Spleen (tissue), 7 donors: ENCODE results near the gene MAGOHB.
"Not testable (repeated sequence)": the region's sequence is repeated elsewhere in the genome, so short reads cannot be mapped to it uniquely, and the experiment has no call there.

ENCODE experiments used
- POLR2A ChIP-seq, 3 donors: fragments of 450-650 bp; IDR thresholded peaks; one replicate each; pipeline ENCODE4 v1.5.1; 2017; ENCODE audit warnings: antibody characterized with exemption in 3 of 3, mild to moderate bottlenecking in 1 of 3
- POLR2AphosphoS5 ChIP-seq, 3 donors: sonication (generic); formaldehyde crosslinking; IDR thresholded peaks; one replicate each; pipeline ENCODE4 v1.5.1; 2017; ENCODE audit warnings: antibody characterized with exemption in 3 of 3
- TF ChIP-seq, protein P1 (sequence below), 11 experiments: fragments of 200-600 bp in 7 of 11; fragments of 450-650 bp in 4 of 11; sonication (generic) in 4 of 11; IDR thresholded peaks in 8 of 11; conservative IDR thresholded peaks in 3 of 11; 1 replicate in 7 of 11; 2 replicates in 4 of 11; pipeline versions ENCODE4 v1.4.0 to v1.8.0; 2016 to 2021; ENCODE audit warnings: antibody characterized with exemption in 11 of 11, inconsistent platforms in 4 of 11, mild to moderate bottlenecking in 1 of 11
- donor health status: DM: no; HTN: no; CAD: no; lungs with moderate emphysema.
- donor health status: DM: no; HTN: no; CAD: no.
- donor health status: DM: no; HTN: no; CAD: no.

DNA sequence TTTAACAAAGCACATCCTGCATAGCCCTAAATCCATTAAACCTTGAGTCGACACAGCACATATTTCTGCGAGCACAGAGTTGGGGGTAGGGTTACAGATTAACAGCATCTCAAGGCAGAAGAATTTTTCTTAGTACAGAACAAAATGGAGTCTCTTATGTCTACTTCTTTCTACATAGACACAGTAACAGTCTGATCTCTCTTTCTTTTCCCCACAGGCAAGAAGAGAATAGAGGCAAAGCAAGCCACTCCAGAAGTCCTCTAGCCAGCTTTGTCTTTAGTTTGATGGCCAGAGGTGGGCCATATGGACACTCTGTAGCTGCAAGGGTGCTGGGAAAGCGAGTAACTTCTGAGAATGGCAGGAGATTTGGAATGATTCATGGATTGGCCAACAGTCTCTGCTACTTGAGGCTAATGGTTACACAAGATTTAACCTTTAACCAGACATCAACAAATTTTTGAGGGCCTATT lies 41.4 kb downstream of the MAGOHB start:
- TF ChIP-seq, protein P1, sequence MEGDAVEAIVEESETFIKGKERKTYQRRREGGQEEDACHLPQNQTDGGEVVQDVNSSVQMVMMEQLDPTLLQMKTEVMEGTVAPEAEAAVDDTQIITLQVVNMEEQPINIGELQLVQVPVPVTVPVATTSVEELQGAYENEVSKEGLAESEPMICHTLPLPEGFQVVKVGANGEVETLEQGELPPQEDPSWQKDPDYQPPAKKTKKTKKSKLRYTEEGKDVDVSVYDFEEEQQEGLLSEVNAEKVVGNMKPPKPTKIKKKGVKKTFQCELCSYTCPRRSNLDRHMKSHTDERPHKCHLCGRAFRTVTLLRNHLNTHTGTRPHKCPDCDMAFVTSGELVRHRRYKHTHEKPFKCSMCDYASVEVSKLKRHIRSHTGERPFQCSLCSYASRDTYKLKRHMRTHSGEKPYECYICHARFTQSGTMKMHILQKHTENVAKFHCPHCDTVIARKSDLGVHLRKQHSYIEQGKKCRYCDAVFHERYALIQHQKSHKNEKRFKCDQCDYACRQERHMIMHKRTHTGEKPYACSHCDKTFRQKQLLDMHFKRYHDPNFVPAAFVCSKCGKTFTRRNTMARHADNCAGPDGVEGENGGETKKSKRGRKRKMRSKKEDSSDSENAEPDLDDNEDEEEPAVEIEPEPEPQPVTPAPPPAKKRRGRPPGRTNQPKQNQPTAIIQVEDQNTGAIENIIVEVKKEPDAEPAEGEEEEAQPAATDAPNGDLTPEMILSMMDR (IDR thresholded peaks at IDR 0.05 in 8 of 11, conservative IDR thresholded peaks at IDR 0.05 in 3 of 11), result not testable (repeated sequence)
- not testable (repeated sequence) for TF ChIP-seq POLR2AphosphoS5, POLR2A (IDR thresholded peaks at IDR 0.05)
